Measurements from ENCODE around the gene CCDC32. TPM values are rescaled to one million over a fixed set of nuclear protein-coding genes. Genes with fewer than 3 reads are reported as not detected.

CCDC32 gene
- total RNA-seq, 2 donors from 2014 or later = 22.6 to 25.0 TPM

DNA sequence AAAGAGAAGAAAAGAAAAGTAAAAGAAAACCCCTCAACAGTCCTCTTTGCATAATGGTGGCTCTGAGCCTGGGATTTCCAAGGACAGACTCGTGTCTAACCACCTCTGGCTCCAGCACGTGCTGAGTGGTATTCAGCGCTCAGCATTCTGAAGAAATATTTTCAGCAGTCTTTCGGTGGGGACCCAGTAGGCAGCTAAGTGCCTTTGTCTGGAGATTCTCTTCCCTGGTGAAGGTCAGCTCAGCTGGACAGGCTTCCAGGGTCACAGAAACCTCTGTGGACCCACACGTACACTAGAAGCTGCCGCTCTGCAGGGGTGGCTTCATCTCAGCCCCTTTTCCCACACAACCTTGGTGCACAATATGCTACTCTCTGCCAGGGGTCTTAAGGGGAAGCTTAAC lies 36.0 kb downstream of the CCDC32 start:
- ATAC-seq (no peak), DNase-seq (no peak)
- intact Hi-C loops (cut with DNase I, micrococcal nuclease) = no loop called here

DNA sequence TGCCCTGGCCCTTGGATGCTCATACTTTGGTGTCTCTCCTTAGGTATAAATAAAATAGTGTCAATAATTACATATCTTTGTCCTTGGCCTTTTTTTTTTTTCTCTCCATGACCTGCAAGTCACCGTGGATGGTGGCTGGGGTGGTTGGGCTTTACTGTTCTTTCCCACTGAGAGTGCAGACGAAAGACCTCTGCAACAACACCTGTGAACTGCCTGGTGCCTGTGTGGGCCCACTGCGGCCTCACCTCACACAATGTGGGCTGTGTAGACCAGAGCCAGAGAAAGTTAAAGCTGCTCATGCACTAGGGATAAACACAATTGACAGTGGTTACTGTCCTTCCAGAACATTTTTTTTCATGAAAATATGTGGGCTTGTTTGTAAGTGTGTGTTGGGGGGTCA lies 39.0 kb downstream of the CCDC32 start:
- DNase-seq (no peak), ATAC-seq (no peak)
- intact Hi-C loops (cut with DNase I, micrococcal nuclease) = no loop called here

DNA sequence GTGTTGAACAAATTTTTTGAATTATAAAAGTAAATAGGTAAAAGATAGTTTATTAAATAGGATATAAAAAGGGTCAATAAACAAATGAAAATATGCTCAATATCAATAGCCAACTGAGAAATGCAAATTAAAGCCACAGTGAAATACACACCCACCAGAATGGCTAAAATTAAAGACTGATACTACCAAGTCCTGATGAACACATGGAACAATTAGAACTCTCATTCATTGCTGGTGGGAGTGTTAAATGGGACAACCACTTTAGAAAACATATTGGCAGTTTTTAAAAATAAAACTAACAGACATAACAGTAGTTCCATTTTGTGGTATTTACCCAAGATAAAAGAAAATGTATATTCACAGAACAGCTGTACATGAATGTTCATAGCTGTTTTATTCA lies 41.2 kb downstream of the CCDC32 start:
- ATAC-seq (no peak), DNase-seq (no peak)
- intact Hi-C loops (cut with DNase I, micrococcal nuclease) = no loop called here

DNA sequence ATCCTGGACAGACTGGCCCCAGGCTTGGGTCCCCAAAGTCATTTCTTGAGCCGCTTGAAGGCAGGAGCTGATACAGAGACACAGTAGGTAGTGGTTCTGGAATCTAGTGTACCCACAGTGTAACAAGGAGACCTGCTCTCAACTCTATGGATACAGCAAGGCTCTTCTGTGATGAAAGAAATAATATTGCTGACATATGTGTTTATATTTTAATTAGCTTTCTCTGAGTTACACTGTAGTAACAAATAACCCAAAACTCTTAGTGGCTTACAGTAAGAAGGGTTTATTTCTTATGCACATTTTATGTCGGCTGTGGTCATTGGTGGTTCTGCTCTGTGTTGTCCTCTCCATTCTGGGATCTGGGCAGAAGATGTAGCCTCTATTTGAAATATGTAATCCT lies 48.5 kb downstream of the CCDC32 start:
- DNase-seq = no peak
- no peak for ATAC-seq
- intact Hi-C loops (cut with DNase I, micrococcal nuclease) = no loop called here

DNA sequence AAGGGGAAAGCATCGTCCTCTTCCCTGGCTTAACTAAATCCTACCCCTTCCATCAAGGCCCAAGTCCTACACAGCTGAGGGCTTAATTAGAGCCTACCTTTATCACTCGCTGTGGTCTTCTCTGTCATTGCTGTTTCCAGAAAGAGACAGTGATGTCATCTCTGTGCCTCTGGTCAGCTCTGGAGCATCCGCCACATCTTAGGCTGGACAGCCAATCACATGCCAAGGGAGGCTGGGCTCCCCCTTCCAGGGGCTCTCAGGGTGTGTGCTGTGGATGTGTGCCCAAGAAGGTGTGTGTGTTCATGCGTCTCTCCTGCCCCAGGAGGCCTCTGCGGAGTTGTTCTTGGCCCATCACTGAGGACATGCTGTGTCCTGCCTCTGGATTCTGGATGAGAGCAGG lies 51.2 kb downstream of the CCDC32 start:
- intact Hi-C loops (cut with DNase I, micrococcal nuclease) = no loop called here
- DNase-seq (no peak), ATAC-seq (no peak)

DNA sequence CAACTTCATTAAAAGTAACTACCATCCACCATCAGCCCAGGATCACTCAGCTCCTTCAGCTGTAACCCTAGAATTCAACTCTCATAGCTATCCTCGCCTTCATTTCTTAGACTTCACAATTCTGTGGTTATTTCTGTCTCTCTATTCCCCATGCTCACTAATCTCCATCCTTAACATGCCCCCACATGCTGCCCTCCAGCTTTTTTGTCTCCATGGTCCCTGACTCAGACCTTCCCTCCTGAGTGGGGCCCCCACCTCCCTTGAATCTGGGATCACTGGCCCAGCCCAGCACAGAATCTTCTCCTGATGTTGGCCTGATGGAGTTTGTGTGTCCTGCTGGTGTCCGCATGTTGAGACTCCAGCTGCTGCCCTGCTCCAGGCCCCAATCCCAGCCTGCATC lies 52.4 kb downstream of the CCDC32 start:
- DNase-seq (no peak), ATAC-seq (no peak)
- intact Hi-C loops (cut with DNase I, micrococcal nuclease) = no loop called here

DNA sequence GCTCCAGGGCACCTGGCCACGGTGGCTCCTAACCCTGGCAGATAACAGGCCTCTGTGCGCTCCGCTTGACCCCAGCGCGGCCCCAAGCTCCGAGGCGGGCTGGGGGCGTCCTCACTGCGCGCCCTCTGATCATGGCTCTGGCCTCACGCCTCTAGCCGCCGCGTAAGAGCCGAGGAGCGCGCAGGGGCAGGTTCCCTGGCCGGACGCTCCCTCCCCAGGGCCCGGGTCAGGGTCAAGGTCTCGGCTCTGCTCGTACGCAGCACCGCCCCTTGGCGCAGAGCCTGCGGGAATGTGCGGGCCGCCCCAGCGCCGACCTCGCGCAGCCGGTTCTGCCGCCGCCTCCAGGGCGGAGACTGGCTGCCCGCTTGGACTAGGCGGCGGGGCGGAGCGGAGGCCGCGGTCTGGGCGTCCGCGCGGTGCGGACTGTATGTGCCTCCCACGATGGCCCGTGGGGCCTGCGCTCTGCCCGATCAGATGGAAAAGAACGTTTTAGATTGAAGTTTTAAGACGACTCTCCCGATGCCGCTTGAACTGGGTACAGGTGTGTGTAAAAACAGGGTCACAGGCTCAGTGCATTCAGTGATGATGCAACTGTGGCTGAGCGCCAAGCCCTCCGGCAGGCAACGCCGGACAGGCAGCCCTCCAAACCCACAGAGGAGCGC lies 53.2 kb downstream of the CCDC32 start:
- peak; percentile 75 to 86 for DNase-seq
- intact Hi-C loops (cut with DNase I, micrococcal nuclease) = no loop called here
- ATAC-seq = peak; percentile 95

DNA sequence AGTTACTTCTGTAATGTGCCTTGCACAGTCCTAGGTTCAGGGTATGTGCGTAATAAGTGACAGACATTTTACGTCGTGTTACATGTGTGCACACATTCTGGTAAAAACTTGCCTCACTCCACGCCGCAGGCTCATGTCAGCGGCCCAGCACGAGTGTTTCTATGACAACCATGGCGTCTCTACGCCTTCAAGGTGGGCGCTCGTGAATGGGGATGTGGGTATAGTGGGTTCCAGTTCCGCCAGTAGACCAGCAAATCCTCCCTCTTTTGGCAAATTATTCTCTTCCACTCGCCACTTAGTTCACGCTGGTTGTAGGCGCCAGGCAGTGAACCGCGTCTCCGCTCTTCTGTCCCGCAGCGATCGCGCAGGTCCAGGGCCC lies 53.8 kb downstream of the CCDC32 start:
- DNase-seq = peak in 1 of 2 donors; percentile 6

DNA sequence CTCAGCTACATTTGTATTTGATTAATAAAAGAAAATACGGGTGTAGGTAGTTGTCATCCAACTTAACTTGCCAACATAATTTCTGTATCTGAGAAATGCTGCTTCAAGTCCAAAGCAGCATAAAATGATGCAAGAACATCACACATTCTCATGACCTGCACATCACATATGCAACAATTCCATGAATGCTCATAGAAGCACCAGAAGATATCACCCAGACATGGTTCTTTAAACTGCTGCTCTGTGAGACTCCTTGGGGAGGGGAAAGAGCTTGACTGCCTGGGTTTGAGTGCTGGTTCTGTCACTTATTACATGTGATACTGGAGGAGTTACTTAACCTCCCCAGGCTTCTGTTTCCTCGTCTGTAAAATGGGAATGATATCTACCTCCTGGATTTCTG lies 54.6 kb downstream of the CCDC32 start:
- ATAC-seq = no peak
- intact Hi-C loops (cut with DNase I, micrococcal nuclease) = no loop called here

More for the DNA sequence above, 53.8 kb downstream of the CCDC32 start:
- intact Hi-C loops (cut with DNase I, micrococcal nuclease) = no loop called here
- peak; percentile 26 for ATAC-seq

DNA sequence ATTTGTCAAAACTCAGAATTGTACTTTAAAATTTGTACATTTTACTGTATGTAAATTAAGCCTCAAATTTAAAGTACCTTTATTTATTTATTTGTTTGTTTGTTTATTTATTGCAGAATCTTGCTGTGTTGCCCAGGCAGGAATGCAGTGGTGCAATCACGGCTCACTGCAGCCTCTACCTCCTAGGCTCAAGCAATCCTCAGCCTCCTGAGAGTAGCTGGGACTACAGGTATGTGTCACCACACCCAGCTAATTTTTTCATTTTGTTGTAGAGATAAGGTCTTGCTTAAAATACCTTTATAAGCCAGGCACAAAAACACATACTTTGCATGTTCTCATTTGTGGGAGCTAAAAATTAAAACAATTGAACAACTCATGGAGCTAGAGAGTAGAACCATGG lies 56.6 kb downstream of the CCDC32 start:
- intact Hi-C loops (cut with DNase I, micrococcal nuclease) = no loop called here
- no peak for ATAC-seq

More for the DNA sequence above, 54.6 kb downstream of the CCDC32 start:
- DNase-seq = no peak

DNA sequence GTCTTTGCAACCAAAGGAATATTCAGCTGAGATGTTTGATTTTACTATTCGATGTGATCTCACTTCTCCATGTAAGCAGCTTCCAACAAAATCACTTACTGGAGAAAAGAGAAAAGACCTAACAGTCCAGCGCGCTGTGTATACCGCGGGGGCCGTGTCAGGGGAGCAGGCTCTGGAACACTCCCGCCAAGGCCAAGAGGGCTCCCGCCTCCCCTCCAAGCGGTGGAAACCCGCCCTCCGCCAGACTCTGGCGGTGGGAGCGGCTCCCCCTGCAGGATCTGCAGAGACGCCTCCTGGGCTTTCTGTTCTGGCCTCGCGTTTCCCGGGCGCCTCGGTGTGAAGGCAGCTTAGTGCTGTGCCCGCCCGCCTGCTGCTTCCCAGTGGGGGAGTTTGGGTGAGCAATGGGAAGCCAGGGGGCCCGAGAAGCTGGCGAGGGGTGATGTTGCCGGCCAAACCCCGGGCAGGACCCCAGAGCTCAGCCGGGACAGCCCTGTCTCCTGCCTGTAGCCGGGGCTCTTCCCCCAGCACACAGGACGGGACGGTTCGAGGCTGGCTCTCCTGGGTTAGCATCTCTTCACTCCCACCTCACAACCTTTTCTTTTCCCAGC lies 57.8 kb downstream of the CCDC32 start:
- intact Hi-C loops (cut with DNase I, micrococcal nuclease) = no loop called here
- DNase-seq (peak; percentile 62 to 72), ATAC-seq (peak; percentile 67)

More for the DNA sequence above, 56.6 kb downstream of the CCDC32 start:
- DNase-seq = no peak

Other genes starting within 250 kb of the CCDC32 start
- gene INAFM2, start 241.3 kb downstream of the CCDC32 start, total RNA-seq = 10 to 100 TPM; 18.1 to 26.9 TPM
- gene CCDC9B, start 224.1 kb downstream of the CCDC32 start, total RNA-seq = 10 to 100 TPM; 28.1 to 43.5 TPM
- 1,000 to 10,000 TPM; 3,013 to 3,634 TPM for gene PHGR1, start 214.0 kb downstream of the CCDC32 start, total RNA-seq
- 10 to 100 TPM in 1 of 2 donors, 1 to 10 TPM in 1; 8.3 to 13.7 TPM for gene DISP2, start 206.8 kb downstream of the CCDC32 start, total RNA-seq
- 10 to 100 TPM in 1 of 2 donors, 1 to 10 TPM in 1; 6.7 to 10.8 TPM for gene KNSTRN, start 182.3 kb downstream of the CCDC32 start, total RNA-seq
- gene IVD, start 159.2 kb downstream of the CCDC32 start, total RNA-seq = 10 to 100 TPM; 68.8 to 71.5 TPM
- 10 to 100 TPM; 20.9 to 27.2 TPM for gene BAHD1, start 124.1 kb downstream of the CCDC32 start, total RNA-seq
- 1 to 10 TPM; 2.5 to 5.1 TPM for gene CHST14, start 94.1 kb downstream of the CCDC32 start, total RNA-seq
- gene RPUSD2, start 4.3 kb upstream of the CCDC32 start, total RNA-seq = 1 to 10 TPM; 9.0 to 9.9 TPM
- 1 to 10 TPM; 2.4 to 8.0 TPM for gene KNL1, start 29.2 kb upstream of the CCDC32 start, total RNA-seq
- 1 to 10 TPM; 2.6 to 7.1 TPM for gene RAD51, start 130.1 kb upstream of the CCDC32 start, total RNA-seq
- 10 to 100 TPM; 32.4 to 40.2 TPM for gene RMDN3, start 190.2 kb upstream of the CCDC32 start, total RNA-seq
- gene GCHFR, start 199.0 kb upstream of the CCDC32 start, total RNA-seq = 10 to 100 TPM; 21.2 to 35.1 TPM
- under 1 TPM; 0.25 to 0.61 TPM for gene C15orf62, start 204.9 kb upstream of the CCDC32 start, total RNA-seq
- 10 to 100 TPM; 25.3 to 26.8 TPM for gene ZFYVE19, start 242.0 kb upstream of the CCDC32 start, total RNA-seq
- gene DNAJC17, start 242.4 kb upstream of the CCDC32 start, total RNA-seq = 10 to 100 TPM; 32.8 to 36.9 TPM